GM13976 (cell line): ENCODE data around the gene NDRG2.
"Not testable (repeated sequence)": the region's sequence is repeated elsewhere in the genome, so short reads cannot be mapped to it uniquely, and the experiment has no call there.

Experiments
- DNase-seq: peaks from one replicate; pipeline ENCODE4 v3.0.0; 2012; ENCODE audit warnings: low spot score
- in situ Hi-C: fragments of 300-500 bp; cut with MboI; formaldehyde crosslinking; loops from one replicate; pipeline ENCODE4 v1.12.0; 2022; ENCODE audit warnings: low sequenced_read_pairs, mixed read lengths, inconsistent platforms; ENCODE audit not compliant: unreplicated experiment
- TF ChIP-seq, protein P1 (sequence below): IDR thresholded peaks from 2 replicates; pipeline ENCODE4 v1.5.1; 2012; ENCODE audit warnings: borderline replicate concordance, mild to moderate bottlenecking; ENCODE audit not compliant: insufficient read depth; ENCODE audit errors: extremely low read depth, missing control alignments, control extremely low read depth

NDRG2 gene

DNA sequence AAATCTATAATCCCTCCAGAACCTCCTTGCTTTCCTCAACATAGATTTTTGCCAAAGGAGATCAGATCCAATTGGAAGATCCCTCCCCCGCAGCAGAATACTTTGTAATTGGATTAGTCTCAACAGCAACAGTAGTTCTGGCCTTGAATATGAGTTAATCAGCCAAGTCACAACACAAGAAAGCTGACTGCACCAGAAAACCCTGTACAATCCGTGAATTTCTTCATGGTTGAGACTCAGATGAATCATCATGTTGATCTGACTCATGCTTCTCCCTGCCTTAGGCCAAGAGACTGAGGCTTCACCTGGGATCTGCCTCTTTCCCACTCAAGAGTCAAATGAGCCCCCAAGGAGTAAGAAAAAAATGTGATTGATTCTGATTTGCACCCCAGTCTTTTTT, 38.0 kb downstream of the NDRG2 start:
- no peak for DNase-seq
- TF ChIP-seq, protein P1, sequence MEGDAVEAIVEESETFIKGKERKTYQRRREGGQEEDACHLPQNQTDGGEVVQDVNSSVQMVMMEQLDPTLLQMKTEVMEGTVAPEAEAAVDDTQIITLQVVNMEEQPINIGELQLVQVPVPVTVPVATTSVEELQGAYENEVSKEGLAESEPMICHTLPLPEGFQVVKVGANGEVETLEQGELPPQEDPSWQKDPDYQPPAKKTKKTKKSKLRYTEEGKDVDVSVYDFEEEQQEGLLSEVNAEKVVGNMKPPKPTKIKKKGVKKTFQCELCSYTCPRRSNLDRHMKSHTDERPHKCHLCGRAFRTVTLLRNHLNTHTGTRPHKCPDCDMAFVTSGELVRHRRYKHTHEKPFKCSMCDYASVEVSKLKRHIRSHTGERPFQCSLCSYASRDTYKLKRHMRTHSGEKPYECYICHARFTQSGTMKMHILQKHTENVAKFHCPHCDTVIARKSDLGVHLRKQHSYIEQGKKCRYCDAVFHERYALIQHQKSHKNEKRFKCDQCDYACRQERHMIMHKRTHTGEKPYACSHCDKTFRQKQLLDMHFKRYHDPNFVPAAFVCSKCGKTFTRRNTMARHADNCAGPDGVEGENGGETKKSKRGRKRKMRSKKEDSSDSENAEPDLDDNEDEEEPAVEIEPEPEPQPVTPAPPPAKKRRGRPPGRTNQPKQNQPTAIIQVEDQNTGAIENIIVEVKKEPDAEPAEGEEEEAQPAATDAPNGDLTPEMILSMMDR, result no peak
- in situ Hi-C loops, result no loop called here

DNA sequence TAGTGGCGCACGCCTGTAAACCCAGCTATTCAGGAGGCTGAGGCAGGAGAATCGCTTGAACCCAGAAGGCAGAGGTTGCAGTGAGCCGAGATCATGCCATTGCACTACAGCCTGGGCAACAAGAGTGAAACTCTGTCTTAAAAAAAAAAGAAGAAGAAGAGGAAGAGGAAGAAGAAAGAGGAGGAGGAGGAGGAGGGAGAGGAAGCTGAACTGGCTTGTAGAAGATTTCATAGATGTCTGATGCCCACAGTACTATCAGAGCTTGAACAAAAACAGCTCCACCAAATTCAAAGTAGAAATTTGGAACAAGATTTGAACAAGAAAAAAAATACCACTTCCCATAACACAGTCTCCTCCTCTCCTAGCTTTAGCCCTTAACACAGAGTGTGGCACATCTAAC, 39.2 kb downstream of the NDRG2 start:
- DNase-seq, in situ Hi-C loops: not testable (repeated sequence)

DNA sequence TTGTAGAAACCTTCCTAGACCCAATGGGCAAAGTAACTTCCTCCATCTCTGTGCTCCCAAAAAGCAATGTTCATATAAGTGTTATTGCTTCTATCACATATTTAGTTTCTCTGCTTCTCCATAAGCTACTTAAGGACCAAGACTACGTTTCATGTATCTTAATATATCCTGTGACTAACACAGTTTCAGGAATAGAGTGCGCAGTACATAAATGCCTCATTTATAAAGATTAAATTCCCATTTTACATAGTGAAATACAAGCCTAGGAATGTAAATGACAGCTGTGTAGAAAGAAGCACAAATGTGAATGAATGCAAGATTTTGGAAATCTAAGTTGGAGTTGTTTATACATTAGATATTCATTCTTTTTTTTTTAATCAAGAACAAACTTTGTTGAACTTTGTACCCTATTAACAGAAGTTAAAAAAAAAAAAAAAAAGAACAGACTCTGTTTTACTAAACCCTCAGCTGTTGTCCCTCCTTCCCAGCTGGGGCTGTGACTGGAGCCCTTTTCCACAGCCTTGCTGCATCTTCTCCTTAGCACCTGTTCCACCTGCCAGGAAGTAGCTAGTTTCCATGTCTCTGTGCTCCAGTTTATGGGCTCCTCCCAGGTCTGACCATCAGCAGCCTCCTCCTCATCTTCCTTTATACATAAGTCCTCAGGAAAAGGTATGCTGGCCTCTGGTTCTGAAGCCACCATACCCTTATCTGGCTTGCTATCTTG, 42.1 kb downstream of the NDRG2 start:
- in situ Hi-C loops, result no loop called here
- DNase-seq, result no peak
- TF ChIP-seq, protein P1, result no peak

DNA sequence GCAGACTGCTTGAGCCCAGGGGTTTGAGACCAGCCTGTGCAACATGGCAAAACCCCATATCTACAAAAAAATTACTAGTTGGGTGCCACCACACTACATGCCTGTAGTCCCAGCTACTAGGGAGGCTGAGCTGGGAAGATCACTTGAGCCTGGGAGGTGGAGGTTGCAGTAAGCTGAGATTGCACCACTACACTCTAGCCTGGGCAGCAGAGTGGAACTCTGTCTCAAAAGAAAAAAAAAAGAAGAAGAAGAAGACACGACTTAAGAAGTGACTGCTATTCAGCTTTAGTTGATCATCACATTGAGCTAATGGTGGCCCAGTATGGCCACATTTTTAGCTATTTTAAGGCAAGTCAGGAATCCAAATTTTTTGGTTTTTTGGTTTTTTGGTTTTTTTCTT, 44.0 kb downstream of the NDRG2 start:
- in situ Hi-C loops, result no loop called here
- no peak for DNase-seq
- TF ChIP-seq, protein P1, result no peak

DNA sequence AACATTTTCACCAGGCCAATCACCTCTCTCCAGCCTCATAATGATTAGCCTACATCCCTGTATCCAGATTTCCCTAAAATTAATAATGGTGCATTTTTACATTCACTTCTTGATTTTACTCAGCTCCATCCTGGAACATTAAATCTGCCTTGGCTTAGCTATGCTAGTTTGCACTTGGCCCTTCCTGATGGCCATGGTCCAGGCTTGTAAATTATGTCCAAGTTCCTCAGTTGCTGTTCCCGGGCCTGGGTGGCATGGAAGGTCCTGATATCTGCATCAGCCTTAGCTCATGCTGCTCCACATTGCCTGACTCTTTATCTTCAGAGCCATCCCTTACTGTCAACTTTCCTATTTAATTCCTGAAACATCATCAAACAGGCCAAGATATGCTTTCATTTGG, 46.2 kb downstream of the NDRG2 start:
- TF ChIP-seq, protein P1, result no peak
- no peak for DNase-seq
- in situ Hi-C loops, result no loop called here

DNA sequence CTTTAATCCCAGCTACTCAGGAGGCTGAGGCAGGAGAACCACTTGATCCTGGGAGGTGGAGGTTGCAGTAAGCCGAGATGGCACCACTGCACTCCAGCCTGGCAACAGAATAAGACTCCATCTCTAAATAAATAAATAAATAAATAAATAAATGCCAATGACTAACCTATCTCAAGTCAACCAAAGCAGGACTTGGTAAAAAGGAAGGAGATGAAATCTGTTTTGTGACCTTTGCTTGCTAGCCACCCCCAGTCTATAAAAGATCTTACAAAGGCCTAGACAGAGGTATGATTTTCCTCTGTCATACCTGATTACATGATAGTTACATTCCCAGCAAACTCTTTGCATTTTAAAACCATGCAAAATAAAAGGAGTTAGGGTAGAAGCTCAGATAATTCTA, 48.6 kb downstream of the NDRG2 start:
- TF ChIP-seq, protein P1, result no peak
- in situ Hi-C loops, result no loop called here
- DNase-seq, result no peak

DNA sequence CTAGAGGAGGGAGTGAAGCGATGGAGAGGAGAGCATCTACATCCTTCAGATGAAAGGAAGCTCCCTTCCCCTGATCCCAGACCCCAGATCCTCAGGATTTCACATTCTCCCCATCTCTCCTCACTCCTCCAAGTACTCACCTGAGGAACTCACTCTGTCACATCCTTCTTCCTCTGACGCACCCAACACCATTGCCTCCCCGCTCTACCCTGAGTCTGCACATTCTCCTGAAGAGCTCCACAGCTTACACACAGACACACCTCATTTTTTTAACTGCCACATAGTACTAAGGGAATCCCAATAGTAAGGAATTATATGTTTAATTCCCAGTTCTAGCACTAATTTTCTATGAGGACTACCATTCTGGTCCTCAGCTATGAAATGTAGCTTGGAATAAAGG, 51.4 kb downstream of the NDRG2 start:
- TF ChIP-seq, protein P1, result no peak
- in situ Hi-C loops, result no loop called here
- DNase-seq, result no peak

DNA sequence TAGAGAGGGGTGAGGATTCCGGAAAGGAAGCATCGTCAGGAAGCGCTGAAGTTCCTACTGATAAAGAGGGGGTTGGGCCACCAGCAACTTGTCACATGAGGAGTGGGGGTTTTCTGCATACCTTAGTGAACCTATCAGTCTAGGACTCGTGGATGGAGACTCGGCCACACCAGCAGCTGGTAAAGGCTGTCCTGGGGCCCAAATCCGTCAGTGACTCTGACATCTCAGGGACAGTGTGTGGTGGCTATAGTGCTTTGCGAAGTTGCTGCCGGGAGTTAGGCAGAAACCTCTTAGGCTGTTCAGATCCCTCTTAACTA, 53.2 kb downstream of the NDRG2 start:
- in situ Hi-C loops, result no loop called here
- DNase-seq, result no peak

More for the DNA sequence above, 53.2 kb downstream of the NDRG2 start:
- TF ChIP-seq, protein P1, result no peak
